ENCODE measurements around the gene SLC44A2. TPM values are rescaled to one million over a fixed set of nuclear protein-coding genes. Genes with fewer than 3 reads are reported as not detected.

Gene SLC44A2
- total RNA-seq, 1 experiment from 2014 or later: 31.5 TPM

DNA sequence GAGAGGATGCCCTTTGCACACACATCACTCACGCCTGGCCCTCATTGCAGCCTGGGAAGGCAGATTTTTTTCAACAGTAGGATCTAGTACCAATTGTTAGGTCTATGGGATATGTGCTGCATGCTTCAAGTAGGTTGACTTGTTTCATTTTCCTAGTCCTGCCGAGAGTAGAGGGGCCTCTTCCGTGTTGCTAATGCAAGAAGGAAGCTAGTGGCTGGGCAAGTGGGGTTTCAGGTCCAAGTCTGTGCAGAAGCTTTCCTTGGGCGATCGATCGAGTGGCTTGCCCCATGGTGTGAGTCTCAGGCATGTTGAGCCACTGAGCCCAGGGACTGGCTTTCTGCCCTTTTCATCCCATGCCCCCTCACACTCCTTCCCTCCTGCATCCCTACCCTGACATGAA lies 42.5 kb downstream of the SLC44A2 start:
- ATAC-seq: no peak
- H3K27me3 ChIP-seq (ENCODE audit: control insufficient read depth, insufficient read depth, low read length): no peaks in the 10 kb centered on the region
- no peaks in the 10 kb centered on the region for H3K9me3 ChIP-seq (ENCODE audit: control insufficient read depth, insufficient read depth, low read depth, low read length)
- peaks cover 6% of the 10 kb centered on the region; the same call in 1 of the 2 replicates for H3K36me3 ChIP-seq (ENCODE audit: control insufficient read depth, insufficient read depth, low read length)
- in situ Hi-C loops (cut with HindIII; ENCODE audit: low pct_unique_long_range_greater_than_20kb, low sequenced_read_pairs) (no loop called here), intact Hi-C loops (cut with micrococcal nuclease; ENCODE audit: unreplicated experiment) (no loop called here)
- ChIA-PET CTCF (no interaction called here), POLR2A (no interaction called here)
- no peak overlapping the region for H3K4me3 ChIP-seq (ENCODE audit: low read depth in 2 of 2, low read length in 2 of 2)
- no TSS peak for BruUV-seq (replicated peaks)
- H3K27ac ChIP-seq (ENCODE audit: low read length): no peak overlapping the region
- TF ChIP-seq SIN3A (IDR thresholded peaks at IDR 0.05; ENCODE audit: borderline replicate concordance, insufficient read depth, low read depth, low read length) (no peak), TCF7L2 (IDR thresholded peaks at IDR 0.05; ENCODE audit: low read depth, low read length) (no peak), POLR2AphosphoS5 (IDR thresholded peaks at IDR 0.05; ENCODE audit: low read depth, low read length) (no peak)
- TF ChIP-seq, protein P1, sequence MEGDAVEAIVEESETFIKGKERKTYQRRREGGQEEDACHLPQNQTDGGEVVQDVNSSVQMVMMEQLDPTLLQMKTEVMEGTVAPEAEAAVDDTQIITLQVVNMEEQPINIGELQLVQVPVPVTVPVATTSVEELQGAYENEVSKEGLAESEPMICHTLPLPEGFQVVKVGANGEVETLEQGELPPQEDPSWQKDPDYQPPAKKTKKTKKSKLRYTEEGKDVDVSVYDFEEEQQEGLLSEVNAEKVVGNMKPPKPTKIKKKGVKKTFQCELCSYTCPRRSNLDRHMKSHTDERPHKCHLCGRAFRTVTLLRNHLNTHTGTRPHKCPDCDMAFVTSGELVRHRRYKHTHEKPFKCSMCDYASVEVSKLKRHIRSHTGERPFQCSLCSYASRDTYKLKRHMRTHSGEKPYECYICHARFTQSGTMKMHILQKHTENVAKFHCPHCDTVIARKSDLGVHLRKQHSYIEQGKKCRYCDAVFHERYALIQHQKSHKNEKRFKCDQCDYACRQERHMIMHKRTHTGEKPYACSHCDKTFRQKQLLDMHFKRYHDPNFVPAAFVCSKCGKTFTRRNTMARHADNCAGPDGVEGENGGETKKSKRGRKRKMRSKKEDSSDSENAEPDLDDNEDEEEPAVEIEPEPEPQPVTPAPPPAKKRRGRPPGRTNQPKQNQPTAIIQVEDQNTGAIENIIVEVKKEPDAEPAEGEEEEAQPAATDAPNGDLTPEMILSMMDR (IDR thresholded peaks at IDR 0.05): no peak
- TF ChIP-seq, protein P2, sequence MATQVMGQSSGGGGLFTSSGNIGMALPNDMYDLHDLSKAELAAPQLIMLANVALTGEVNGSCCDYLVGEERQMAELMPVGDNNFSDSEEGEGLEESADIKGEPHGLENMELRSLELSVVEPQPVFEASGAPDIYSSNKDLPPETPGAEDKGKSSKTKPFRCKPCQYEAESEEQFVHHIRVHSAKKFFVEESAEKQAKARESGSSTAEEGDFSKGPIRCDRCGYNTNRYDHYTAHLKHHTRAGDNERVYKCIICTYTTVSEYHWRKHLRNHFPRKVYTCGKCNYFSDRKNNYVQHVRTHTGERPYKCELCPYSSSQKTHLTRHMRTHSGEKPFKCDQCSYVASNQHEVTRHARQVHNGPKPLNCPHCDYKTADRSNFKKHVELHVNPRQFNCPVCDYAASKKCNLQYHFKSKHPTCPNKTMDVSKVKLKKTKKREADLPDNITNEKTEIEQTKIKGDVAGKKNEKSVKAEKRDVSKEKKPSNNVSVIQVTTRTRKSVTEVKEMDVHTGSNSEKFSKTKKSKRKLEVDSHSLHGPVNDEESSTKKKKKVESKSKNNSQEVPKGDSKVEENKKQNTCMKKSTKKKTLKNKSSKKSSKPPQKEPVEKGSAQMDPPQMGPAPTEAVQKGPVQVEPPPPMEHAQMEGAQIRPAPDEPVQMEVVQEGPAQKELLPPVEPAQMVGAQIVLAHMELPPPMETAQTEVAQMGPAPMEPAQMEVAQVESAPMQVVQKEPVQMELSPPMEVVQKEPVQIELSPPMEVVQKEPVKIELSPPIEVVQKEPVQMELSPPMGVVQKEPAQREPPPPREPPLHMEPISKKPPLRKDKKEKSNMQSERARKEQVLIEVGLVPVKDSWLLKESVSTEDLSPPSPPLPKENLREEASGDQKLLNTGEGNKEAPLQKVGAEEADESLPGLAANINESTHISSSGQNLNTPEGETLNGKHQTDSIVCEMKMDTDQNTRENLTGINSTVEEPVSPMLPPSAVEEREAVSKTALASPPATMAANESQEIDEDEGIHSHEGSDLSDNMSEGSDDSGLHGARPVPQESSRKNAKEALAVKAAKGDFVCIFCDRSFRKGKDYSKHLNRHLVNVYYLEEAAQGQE (IDR thresholded peaks at IDR 0.05; ENCODE audit: insufficient read depth in 1 of 2, low read depth in 2 of 2, low read length in 1 of 2): no peak
- DNase-seq (ENCODE audit: low read depth, low spot score): no peak
- H3K4me1 ChIP-seq (ENCODE audit: control insufficient read depth, insufficient read depth, low read length): peaks cover 4% of the 10 kb centered on the region

DNA sequence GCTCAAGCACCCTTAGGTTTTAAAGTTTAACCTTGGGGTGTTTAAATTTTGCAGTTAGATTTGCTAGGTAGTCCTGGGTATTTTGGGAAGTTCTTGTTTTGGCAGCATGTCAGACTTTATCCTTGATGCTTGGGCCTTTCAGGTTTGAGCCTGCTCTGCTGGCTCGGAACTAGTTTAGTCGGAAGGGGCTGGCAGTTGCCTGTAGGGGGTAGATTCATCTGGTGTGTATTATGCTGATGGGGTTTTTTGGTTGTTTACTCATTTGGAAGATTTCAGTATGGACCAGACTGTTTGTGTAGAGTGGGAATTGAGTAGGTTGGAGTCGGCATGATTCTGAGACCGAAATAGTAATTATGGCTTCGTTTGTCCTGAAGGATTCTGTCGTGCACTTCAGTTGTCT lies 43.9 kb downstream of the SLC44A2 start:
- BruUV-seq (replicated peaks): no TSS peak
- ChIA-PET CTCF (interaction anchor here (0.6 kb wide), 1 partner anchor 232 kb away, joined by 3 read pairs; no protein-coding TSS in a partner anchor), POLR2A (interaction anchor here (0.7 kb wide), 1 partner anchor 52 kb away, joined by 5 read pairs; no protein-coding TSS in a partner anchor)
- no peak overlapping the region for H3K27ac ChIP-seq (ENCODE audit: low read length)
- no peaks in the 10 kb centered on the region for H3K9me3 ChIP-seq (ENCODE audit: control insufficient read depth, insufficient read depth, low read depth, low read length)
- TF ChIP-seq, protein P1 (IDR thresholded peaks at IDR 0.05): no peak
- no peak for TF ChIP-seq SIN3A (IDR thresholded peaks at IDR 0.05; ENCODE audit: borderline replicate concordance, insufficient read depth, low read depth, low read length)
- TF ChIP-seq, protein P2 (IDR thresholded peaks at IDR 0.05; ENCODE audit: insufficient read depth in 1 of 2, low read depth in 2 of 2, low read length in 1 of 2): no peak
- TF ChIP-seq POLR2AphosphoS5 (IDR thresholded peaks at IDR 0.05; ENCODE audit: low read depth, low read length): no peak
- no peak for TF ChIP-seq TCF7L2 (IDR thresholded peaks at IDR 0.05; ENCODE audit: low read depth, low read length)
- ATAC-seq (no peak), DNase-seq (ENCODE audit: low read depth, low spot score) (no peak)
- in situ Hi-C loops (cut with HindIII; ENCODE audit: low pct_unique_long_range_greater_than_20kb, low sequenced_read_pairs) (no loop called here), intact Hi-C loops (cut with micrococcal nuclease; ENCODE audit: unreplicated experiment) (no loop called here)
- H3K4me3 ChIP-seq (ENCODE audit: low read depth in 2 of 2, low read length in 2 of 2): no peak overlapping the region
- H3K4me1 ChIP-seq (ENCODE audit: control insufficient read depth, insufficient read depth, low read length): peaks cover 3% of the 10 kb centered on the region; the same call in 1 of the 2 replicates
- peaks cover 8% of the 10 kb centered on the region; the same call in 1 of the 2 replicates for H3K36me3 ChIP-seq (ENCODE audit: control insufficient read depth, insufficient read depth, low read length)
- no peaks in the 10 kb centered on the region for H3K27me3 ChIP-seq (ENCODE audit: control insufficient read depth, insufficient read depth, low read length)
